ENCODE results near the gene TSPAN14.

- no peak for TF ChIP-seq CTCF (IDR thresholded peaks at IDR 0.05; ENCODE audit: insufficient read depth, low read length, poor library complexity, severe bottlenecking)
- no peak for TF ChIP-seq EZH2phosphoT487 (conservative IDR thresholded peaks at IDR 0.05; ENCODE audit: low read length)
Measured at GRCh38 chr10:80476685-80477084, 22.6 kb downstream of the TSPAN14 start.
